H1 (cell line): ENCODE results near the gene TMEM14C.

Experiments
- ATF2 ChIP-seq: IDR thresholded peaks from 2 replicates; pipeline ENCODE4 v1.6.1; 2012; ENCODE audit warnings: low read length, inconsistent platforms
- BRCA1 ChIP-seq: IDR thresholded peaks from 2 replicates; pipeline ENCODE4 v1.6.1; 2012; ENCODE audit warnings: low read depth, low read length, improper control_type of control experiment
- CEBPB ChIP-seq: IDR thresholded peaks from 2 replicates; pipeline ENCODE4 v1.6.1; 2012; ENCODE audit warnings: low read depth, low read length
- EZH2 ChIP-seq: fragments of 200-600 bp; sonication (generic); IDR thresholded peaks from 2 replicates; pipeline ENCODE4 v1.7.1; 2012; ENCODE audit warnings: low read depth, mild to moderate bottlenecking, moderate library complexity, low read length, inconsistent platforms; ENCODE audit not compliant: severe bottlenecking
- KDM1A ChIP-seq: fragments of 200-600, 300-600 bp; sonication (generic); IDR thresholded peaks from 2 replicates; pipeline ENCODE4 v1.7.1; 2016; ENCODE audit warnings: mild to moderate bottlenecking, low read length, borderline replicate concordance
- MAX ChIP-seq: IDR thresholded peaks from 2 replicates; pipeline ENCODE4 v1.6.1; 2012; ENCODE audit warnings: inconsistent platforms
- POLR2A ChIP-seq, 2 experiments: IDR thresholded peaks; 1 replicate in 1 of 2; 2 replicates in 1 of 2; pipeline ENCODE4 v1.6.1; 2011; ENCODE audit warnings: low read depth in 2 of 2, low read length in 2 of 2, mild to moderate bottlenecking in 2 of 2; ENCODE audit errors: control extremely low read depth in 1 of 2
- RFX5 ChIP-seq: IDR thresholded peaks from 2 replicates; pipeline ENCODE4 v1.6.1; 2011; ENCODE audit warnings: low read depth, low read length, improper control_type of control experiment, borderline replicate concordance
- TAF1 ChIP-seq: IDR thresholded peaks from 2 replicates; pipeline ENCODE4 v1.6.1; 2011; ENCODE audit warnings: mild to moderate bottlenecking, low read depth, low read length
- TBP ChIP-seq: IDR thresholded peaks from 2 replicates; pipeline ENCODE4 v1.6.1; 2011; ENCODE audit warnings: low read depth, low read length, improper control_type of control experiment
- ZNF274 ChIP-seq: IDR thresholded peaks from 2 replicates; pipeline ENCODE4 v1.7.0; 2012; ENCODE audit warnings: low read length, borderline replicate concordance; ENCODE audit errors: extremely low read depth
- TF ChIP-seq, protein P1 (sequence below), 3 experiments: IDR thresholded peaks; 1 replicate in 2 of 3; 2 replicates in 1 of 3; pipeline versions ENCODE4 v1.5.1 to v1.6.1; 2011; ENCODE audit warnings: low read length in 3 of 3, mild to moderate bottlenecking in 3 of 3, inconsistent platforms in 2 of 3, low read depth in 1 of 3, moderate library complexity in 1 of 3; ENCODE audit not compliant: insufficient read depth in 1 of 3; ENCODE audit errors: control extremely low read depth in 1 of 3

- no peak for TF ChIP-seq TBP
- TF ChIP-seq CEBPB: no peak
- no peak for TF ChIP-seq POLR2A (IDR thresholded peaks at IDR 0.05; ENCODE audit: control extremely low read depth in 1 of 2, low read depth in 2 of 2, low read length in 2 of 2)
- no peak for TF ChIP-seq ZNF274
- TF ChIP-seq, protein P1, sequence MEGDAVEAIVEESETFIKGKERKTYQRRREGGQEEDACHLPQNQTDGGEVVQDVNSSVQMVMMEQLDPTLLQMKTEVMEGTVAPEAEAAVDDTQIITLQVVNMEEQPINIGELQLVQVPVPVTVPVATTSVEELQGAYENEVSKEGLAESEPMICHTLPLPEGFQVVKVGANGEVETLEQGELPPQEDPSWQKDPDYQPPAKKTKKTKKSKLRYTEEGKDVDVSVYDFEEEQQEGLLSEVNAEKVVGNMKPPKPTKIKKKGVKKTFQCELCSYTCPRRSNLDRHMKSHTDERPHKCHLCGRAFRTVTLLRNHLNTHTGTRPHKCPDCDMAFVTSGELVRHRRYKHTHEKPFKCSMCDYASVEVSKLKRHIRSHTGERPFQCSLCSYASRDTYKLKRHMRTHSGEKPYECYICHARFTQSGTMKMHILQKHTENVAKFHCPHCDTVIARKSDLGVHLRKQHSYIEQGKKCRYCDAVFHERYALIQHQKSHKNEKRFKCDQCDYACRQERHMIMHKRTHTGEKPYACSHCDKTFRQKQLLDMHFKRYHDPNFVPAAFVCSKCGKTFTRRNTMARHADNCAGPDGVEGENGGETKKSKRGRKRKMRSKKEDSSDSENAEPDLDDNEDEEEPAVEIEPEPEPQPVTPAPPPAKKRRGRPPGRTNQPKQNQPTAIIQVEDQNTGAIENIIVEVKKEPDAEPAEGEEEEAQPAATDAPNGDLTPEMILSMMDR (IDR thresholded peaks at IDR 0.05; ENCODE audit: control extremely low read depth in 1 of 3, insufficient read depth in 1 of 3, low read depth in 1 of 3, low read length in 3 of 3): no peak
- TF ChIP-seq ATF2: no peak
- TF ChIP-seq MAX: no peak
- TF ChIP-seq KDM1A: no peak
- no peak for TF ChIP-seq BRCA1
- no peak for TF ChIP-seq EZH2
- TF ChIP-seq RFX5: no peak
- TF ChIP-seq TAF1: no peak
These were observed 26.2 kb upstream of the TMEM14C start for GRCh38 chr6:10696655-10697054.
